Measurements from ENCODE around the gene PALD1. TPM values are rescaled to one million over a fixed set of nuclear protein-coding genes. Genes with fewer than 3 reads are reported as not detected.

PALD1 gene
- total RNA-seq, 2 experiments from 2014 or later: 6.6 to 6.8 TPM

DNA sequence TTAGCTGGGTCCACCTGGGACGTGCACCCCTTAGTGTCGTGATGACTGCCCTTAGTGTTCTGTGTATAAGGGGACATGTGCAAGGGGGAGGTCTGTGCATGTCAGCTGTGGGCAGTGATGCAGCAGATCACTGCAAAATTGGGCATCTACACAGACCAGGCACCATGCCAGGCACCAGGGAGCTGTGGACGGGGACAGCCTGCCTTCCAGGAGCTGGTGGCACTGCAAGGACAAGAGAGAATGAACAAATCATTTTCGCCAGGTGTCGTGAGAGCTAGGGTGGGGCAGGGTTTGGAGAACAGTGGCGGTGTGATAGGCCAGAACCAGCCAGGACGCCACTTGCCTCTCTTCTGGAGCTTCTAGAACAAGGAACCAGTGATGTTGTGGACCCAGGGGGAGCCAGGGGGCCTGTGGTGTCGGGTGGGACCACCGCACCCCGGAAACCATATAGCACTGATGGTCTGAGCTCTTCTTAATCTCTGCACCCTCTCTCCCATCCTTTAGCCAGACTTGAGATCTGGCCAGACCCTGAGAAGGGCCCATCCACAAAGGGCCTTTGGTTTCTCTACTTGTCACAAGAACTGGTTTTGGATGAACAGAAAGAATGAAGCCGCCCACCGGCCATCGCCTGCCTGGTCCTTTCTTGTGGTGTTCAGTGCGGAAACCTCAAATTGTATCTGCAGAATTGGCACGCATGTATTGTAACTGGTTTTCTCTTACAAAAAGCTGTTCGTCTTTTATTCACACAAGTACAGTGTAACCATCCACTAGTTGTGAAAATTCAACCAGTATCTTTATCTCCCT lies 93.3 kb downstream of the PALD1 start:
- no peaks in the 10 kb centered on the region for H3K27me3 Mint-ChIP-seq
- DNase-seq (no peak), ATAC-seq (no peak)
- H3K4me3 Mint-ChIP-seq: no peak overlapping the region
- H3K9me3 Mint-ChIP-seq: no peaks in the 10 kb centered on the region
- ChIA-PET POLR2A (interaction anchor here (1.4 to 1.8 kb wide), 2 partner anchors 11 to 13 kb away, joined by 4 to 6 read pairs; no protein-coding TSS in a partner anchor), CTCF (interaction anchor here (2.2 kb wide), 1 partner anchor 13 kb away, joined by 6 read pairs; no protein-coding TSS in a partner anchor)
- TF ChIP-seq, protein P1, sequence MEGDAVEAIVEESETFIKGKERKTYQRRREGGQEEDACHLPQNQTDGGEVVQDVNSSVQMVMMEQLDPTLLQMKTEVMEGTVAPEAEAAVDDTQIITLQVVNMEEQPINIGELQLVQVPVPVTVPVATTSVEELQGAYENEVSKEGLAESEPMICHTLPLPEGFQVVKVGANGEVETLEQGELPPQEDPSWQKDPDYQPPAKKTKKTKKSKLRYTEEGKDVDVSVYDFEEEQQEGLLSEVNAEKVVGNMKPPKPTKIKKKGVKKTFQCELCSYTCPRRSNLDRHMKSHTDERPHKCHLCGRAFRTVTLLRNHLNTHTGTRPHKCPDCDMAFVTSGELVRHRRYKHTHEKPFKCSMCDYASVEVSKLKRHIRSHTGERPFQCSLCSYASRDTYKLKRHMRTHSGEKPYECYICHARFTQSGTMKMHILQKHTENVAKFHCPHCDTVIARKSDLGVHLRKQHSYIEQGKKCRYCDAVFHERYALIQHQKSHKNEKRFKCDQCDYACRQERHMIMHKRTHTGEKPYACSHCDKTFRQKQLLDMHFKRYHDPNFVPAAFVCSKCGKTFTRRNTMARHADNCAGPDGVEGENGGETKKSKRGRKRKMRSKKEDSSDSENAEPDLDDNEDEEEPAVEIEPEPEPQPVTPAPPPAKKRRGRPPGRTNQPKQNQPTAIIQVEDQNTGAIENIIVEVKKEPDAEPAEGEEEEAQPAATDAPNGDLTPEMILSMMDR (IDR thresholded peaks at IDR 0.05): no peak
- peaks cover 23% of the 10 kb centered on the region for H3K4me1 Mint-ChIP-seq (ENCODE audit: low read depth)
- H3K36me3 Mint-ChIP-seq (ENCODE audit: low read depth): no peaks in the 10 kb centered on the region
- no peak overlapping the region for H3K27ac Mint-ChIP-seq
- intact Hi-C loops (cut with micrococcal nuclease): no loop called here

DNA sequence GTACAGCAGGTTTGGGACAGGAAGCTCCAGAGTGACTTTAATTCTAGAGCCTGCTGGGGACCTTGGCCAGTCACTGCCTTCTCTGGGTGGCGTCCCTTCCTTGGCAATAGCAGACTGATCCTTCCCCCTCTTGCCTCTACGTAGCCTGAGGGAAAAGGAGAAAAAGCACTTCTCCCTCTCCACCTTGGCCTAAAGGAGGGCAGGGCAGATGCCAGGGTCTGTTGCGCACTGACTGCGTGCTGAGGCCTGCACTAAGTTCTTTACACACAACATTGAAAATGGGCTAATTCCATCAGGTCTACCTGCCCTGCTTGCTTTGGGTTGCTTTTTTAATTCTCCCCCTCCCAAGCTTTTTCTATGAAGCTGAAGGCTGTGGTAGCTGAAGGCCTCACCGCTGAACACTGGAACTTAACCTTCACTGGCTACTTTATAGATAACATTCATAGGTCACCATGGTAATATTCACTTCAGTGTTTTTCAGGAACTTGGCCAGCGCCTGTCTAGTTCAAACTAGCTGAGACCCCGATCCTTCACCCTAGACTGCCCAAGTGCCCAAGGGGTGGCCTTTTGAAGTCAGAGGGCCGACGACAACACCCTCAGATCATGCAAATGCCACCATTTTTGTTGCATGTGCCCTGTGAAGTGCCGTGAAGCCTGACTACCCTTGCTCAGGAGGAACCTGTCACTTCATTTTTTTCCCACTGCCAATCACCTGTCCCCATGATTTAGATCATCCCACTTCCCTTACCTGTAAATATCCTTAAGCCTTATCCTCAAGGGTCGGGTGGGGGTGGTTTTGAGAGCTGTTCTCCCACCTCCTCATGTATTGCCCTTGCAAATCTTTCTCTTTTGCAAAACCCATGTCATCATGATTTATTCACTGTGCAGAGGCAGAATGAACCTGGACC lies 95.3 kb downstream of the PALD1 start:
- POLR2A ChIA-PET: interaction anchor here (0.7 to 1.3 kb wide), 2 partner anchors 24 to 29 kb away, joined by 3 read pairs; partner anchors contain the start of gene PRF1
- Mint-ChIP-seq H3K4me3 (no peak overlapping the region), H3K27me3 (no peaks in the 10 kb centered on the region), H3K9me3 (no peaks in the 10 kb centered on the region), H3K4me1 (ENCODE audit: low read depth) (peaks cover 43% of the 10 kb centered on the region), H3K36me3 (ENCODE audit: low read depth) (no peaks in the 10 kb centered on the region), H3K27ac (no peak overlapping the region)
- TF ChIP-seq, protein P1 (IDR thresholded peaks at IDR 0.05): no peak
- CTCF ChIA-PET: interaction anchor here (0.9 to 2.2 kb wide), 5 partner anchors 8 to 185 kb away, joined by 3 to 6 read pairs (median 4); no protein-coding TSS in a partner anchor
- DNase-seq: no peak
- no peak for ATAC-seq
- intact Hi-C loops (cut with micrococcal nuclease): no loop called here

DNA sequence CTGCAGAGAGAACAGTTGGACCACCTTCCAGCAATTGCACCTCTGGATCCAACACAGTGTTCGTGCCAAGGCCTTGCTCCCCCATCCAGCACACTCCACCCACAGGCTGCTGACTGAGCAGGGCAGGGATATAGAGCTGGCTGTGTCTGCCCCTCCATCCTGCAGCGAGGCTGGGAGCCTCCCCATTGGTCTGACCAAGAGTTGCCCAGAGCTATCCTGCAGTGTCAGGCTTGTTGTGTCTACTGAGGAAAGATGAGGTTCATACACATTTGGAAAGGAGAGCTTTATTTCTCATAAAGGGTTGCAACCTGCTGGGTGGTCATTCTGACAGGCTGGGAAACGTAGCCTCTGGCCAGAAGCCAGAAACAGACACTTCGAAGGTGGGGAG lies 96.9 kb downstream of the PALD1 start:
- Mint-ChIP-seq H3K9me3 (peaks cover 2% of the 10 kb centered on the region), H3K36me3 (ENCODE audit: low read depth) (no peaks in the 10 kb centered on the region), H3K27me3 (no peaks in the 10 kb centered on the region), H3K27ac (no peak overlapping the region), H3K4me3 (no peak overlapping the region), H3K4me1 (ENCODE audit: low read depth) (peaks cover 46% of the 10 kb centered on the region)
- ChIA-PET POLR2A (interaction anchor here (1.0 to 2.1 kb wide), 6 partner anchors 10 to 183 kb away, joined by 3 to 10 read pairs (median 4); partner anchors contain the start of gene PRF1), CTCF (interaction anchor here (1.2 to 2.1 kb wide), 2 partner anchors 17 to 43 kb away, joined by 3 to 12 read pairs; no protein-coding TSS in a partner anchor)
- TF ChIP-seq, protein P1 (IDR thresholded peaks at IDR 0.05): no peak
- intact Hi-C loops (cut with micrococcal nuclease): no loop called here
- DNase-seq (no peak), ATAC-seq (no peak)

DNA sequence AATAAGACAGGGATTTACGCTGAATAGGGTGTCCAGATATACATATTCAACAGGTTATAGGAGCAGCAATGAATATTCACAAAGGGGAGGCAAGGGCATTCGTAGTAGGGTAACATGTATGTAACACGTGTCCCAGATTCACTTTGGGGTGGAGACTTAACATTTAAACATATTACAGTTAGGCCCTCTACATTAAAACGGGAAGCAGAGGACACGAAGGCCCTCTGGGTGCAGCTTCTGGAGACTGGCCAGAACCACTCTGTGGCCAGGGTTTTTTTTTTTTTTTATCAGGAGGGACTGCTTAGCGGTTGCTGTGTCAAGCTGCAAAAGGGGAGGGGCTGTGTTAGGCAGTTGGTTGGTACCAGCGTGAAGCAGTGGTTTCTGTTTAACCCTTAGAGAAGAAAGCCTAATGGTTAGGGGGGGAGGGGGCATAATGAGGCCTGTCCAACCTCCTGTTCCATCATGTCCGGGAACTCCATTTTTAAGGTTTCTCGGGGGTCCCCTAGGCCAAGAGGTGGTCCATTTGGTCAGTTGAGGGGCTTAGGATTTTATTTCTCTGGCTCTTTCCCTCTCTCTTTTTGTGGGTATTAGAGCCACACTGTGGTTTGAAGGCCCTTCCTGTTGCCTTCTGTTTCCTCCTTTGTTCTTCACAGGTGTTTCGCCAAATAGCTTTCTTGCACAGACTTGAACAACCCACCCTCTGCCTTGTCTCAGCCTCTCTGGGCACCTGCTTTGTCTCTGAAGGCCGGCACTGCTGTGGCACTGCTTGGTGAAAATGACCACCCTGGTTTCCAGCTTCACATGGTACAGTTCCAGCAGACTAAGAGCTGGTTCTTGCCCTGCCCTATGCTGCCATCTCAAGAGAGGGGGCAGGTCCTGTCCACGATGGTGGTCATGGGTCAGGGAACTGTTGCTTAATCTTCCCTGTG lies 97.6 kb downstream of the PALD1 start:
- Mint-ChIP-seq H3K4me1 (ENCODE audit: low read depth) (peaks cover 48% of the 10 kb centered on the region), H3K4me3 (peak overlapping the region; percentile 10), H3K27ac (peak overlapping the region; percentile 83), H3K27me3 (no peaks in the 10 kb centered on the region), H3K36me3 (ENCODE audit: low read depth) (no peaks in the 10 kb centered on the region), H3K9me3 (peaks cover 2% of the 10 kb centered on the region)
- intact Hi-C loops (cut with micrococcal nuclease): no loop called here
- peak; percentile 19 for ATAC-seq
- TF ChIP-seq, protein P1 (IDR thresholded peaks at IDR 0.05): no peak
- ChIA-PET CTCF (interaction anchor here (0.9 to 2.1 kb wide), 2 partner anchors 17 to 27 kb away, joined by 3 to 12 read pairs; partner anchors contain the start of gene PRF1), POLR2A (interaction anchor here (0.8 to 2.1 kb wide), 10 partner anchors 9 to 263 kb away, joined by 3 to 10 read pairs (median 4); partner anchors contain the start of gene PRF1)
- DNase-seq: peak; percentile 60
